Heart left ventricle (tissue), 16 donors: ENCODE measurements around the gene TBC1D32. TPM values are rescaled to one million over a fixed set of nuclear protein-coding genes. Genes with fewer than 3 reads are reported as not detected.

Source experiments
- ATAC-seq, 4 donors: fragments of 200-7000 bp; cut with Tn5 transposase; one replicate each; pipeline ENCODE4 v1.9.1; 2020 to 2022; ENCODE audit warnings: moderate library complexity in 4 of 4, mild to moderate bottlenecking in 3 of 4, moderate number of reproducible peaks in 1 of 4
- DNase-seq, 5 donors: peaks; one replicate each; pipeline ENCODE4 v3.0.0-alpha.2; 2020
- H3K27ac ChIP-seq, 12 donors: fragments of 200-600 bp; sonication (generic) in 4 of 12; one replicate each; pipeline versions ENCODE4 v1.5.0 to v1.8.0; 2016 to 2022; ENCODE audit warnings: mild to moderate bottlenecking in 2 of 12
- H3K27me3 ChIP-seq, 9 donors: fragments of 200-600 bp; sonication (generic) in 2 of 9; one replicate each; pipeline versions ENCODE4 v1.5.1 to v1.8.0; 2016 to 2022; ENCODE audit warnings: mild to moderate bottlenecking in 3 of 9
- H3K36me3 ChIP-seq, 9 donors: fragments of 200-600 bp; sonication (generic) in 2 of 9; one replicate each; pipeline versions ENCODE4 v1.5.0 to v1.8.0; 2018 to 2022; ENCODE audit warnings: mild to moderate bottlenecking in 2 of 9
- H3K4me1 ChIP-seq, 12 donors: fragments of 200-600 bp; sonication (generic) in 4 of 12; one replicate each; pipeline versions ENCODE4 v1.5.0 to v1.8.0; 2016 to 2022; ENCODE audit warnings: mild to moderate bottlenecking in 3 of 12
- H3K4me3 ChIP-seq, 12 donors: fragments of 200-600 bp; sonication (generic) in 4 of 12; one replicate each; pipeline versions ENCODE4 v1.5.0 to v1.8.0; 2017 to 2022; ENCODE audit warnings: mild to moderate bottlenecking in 9 of 12, moderate library complexity in 4 of 12
- H3K9me3 ChIP-seq, 12 donors: fragments of 200-600 bp; sonication (generic) in 4 of 12; one replicate each; pipeline versions ENCODE4 v1.5.0 to v1.8.0; 2016 to 2022; ENCODE audit warnings: mild to moderate bottlenecking in 1 of 12
- POLR2A ChIP-seq, 2 donors: fragments of 450-650 bp; IDR thresholded peaks; one replicate each; pipeline ENCODE4 v1.6.1; 2017; ENCODE audit warnings: antibody characterized with exemption in 2 of 2, mild to moderate bottlenecking in 2 of 2, moderate library complexity in 2 of 2
- WGBS, 4 donors: extraction: QIAGEN DNeasy Blood & Tissue Kit in 2 of 4; methylation state at CpG; one replicate each; pipeline versions ENCODE4 v1.1.5 to v1.1.7; 2013 to 2018; 5-methylcytosine and 5-hydroxymethylcytosine counted together
- intact Hi-C, 10 donors: fragments of 100-400 bp; cut with DNase I; formaldehyde crosslinking; loops; one replicate each; pipeline versions ENCODE4 v1.11.1 to v1.14.2; 2022
- polyA plus RNA-seq, 2 donors: library from polyadenylated mRNA; stranded (reverse); fragments of 200-250 nt; gene quantifications; one replicate each; pipeline ENCODE4 v1.2.3, GENCODE V29; 2013
- total RNA-seq, 9 donors: library from RNA; depleted of rRNA in 2 of 9; stranded (reverse); fragments of >200 nt in 2 of 9; fragmentation: NEBNext Ultra II Directional in 3 of 9; extraction: Animal tissue kit (Norgen Biotek cat#: 25700) in 3 of 9; gene quantifications; one replicate each; pipeline versions ENCODE4 v1.1.0 to v1.2.4, GENCODE V29; 2016 to 2023
- TF ChIP-seq, protein P1 (sequence below), 12 donors: fragments of 200-600 bp; sonication (generic) in 4 of 12; IDR thresholded peaks; one replicate each; pipeline versions ENCODE4 v1.5.0 to v1.8.0; 2018 to 2022; ENCODE audit warnings: antibody characterized with exemption in 12 of 12, mild to moderate bottlenecking in 5 of 12
- donor health status: ischemic (EF 13 %, LVEDD 7.1; RV severe dilation, severe dysfunction).
- donor health status: healthy with polysubstance abuse.
- donor health status: DM: no; HTN: yes; CAD: no.
- donor health status: DM: no; HTN: no; CAD: no.
- donor health status: ischemic (EF 25% LVEDD 6.9; RV normal size, moderate dysfunction).
- donor health status: ischemic (EF 25% LVEDD 5.7; RV mildly dilated, moderate dysfunction).
- donor health status: healthy.
- donor health status: DM: yes; HTN: yes; CAD: no.
- donor health status: ischemic (EF 35%, LVEDD 5.7; RV mildly dilated, moderate dysfunction).
- donor health status: nonischemic (EF 11% LVEDD 7.7; RV severe dilation, severe dysfunction).
- donor health status: DM: yes; HTN: yes; CAD: no.
- donor health status: PGD.
- donor health status: ischemic (EF 29% LVEDD 5.4; RV normal size, mild dysfunction).
- donor health status: nonischemic (EF 23%, LVEDD 6.1; RV moderate dilation, normal function).

Gene TBC1D32
- total and polyA plus RNA-seq, 11 donors, result 0.53 to 4.6 (median 2.7) TPM

DNA sequence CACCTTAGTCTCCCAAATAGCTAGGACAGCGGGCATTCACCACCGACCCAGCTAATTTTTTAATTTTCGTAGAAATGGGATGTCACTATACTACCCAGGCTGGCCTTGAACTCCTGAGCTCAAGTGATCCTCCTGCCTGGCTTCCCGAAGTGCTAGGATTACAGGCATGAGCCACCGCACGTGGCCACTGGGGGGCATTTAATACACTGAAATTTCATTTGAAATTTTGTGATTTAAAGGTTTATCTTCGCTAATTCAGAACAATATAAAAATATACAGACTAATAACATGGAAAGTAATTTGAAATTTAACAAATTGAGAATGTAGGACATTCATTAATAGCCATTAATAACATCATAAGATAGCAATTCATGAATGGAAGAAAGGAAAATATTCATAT lies 20.5 kb upstream of the TBC1D32 start:
- H3K4me3 ChIP-seq, result no peak overlapping the region
- no peak for ATAC-seq
- TF ChIP-seq POLR2A (IDR thresholded peaks at IDR 0.05), result no peak
- TF ChIP-seq, protein P1, sequence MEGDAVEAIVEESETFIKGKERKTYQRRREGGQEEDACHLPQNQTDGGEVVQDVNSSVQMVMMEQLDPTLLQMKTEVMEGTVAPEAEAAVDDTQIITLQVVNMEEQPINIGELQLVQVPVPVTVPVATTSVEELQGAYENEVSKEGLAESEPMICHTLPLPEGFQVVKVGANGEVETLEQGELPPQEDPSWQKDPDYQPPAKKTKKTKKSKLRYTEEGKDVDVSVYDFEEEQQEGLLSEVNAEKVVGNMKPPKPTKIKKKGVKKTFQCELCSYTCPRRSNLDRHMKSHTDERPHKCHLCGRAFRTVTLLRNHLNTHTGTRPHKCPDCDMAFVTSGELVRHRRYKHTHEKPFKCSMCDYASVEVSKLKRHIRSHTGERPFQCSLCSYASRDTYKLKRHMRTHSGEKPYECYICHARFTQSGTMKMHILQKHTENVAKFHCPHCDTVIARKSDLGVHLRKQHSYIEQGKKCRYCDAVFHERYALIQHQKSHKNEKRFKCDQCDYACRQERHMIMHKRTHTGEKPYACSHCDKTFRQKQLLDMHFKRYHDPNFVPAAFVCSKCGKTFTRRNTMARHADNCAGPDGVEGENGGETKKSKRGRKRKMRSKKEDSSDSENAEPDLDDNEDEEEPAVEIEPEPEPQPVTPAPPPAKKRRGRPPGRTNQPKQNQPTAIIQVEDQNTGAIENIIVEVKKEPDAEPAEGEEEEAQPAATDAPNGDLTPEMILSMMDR (IDR thresholded peaks at IDR 0.05), result peak in 3 of 12 donors; percentile 18 to 28 (median 26)
- H3K4me1 ChIP-seq, result no peaks in the 10 kb centered on the region
- DNase-seq, result no peak
- H3K27ac ChIP-seq, result no peak overlapping the region
- intact Hi-C loops, result no loop called here
- 73 to 76% (median 73%) methylated on average over 7 of the region's 7 CpGs for WGBS, 4 donors
- no peaks in the 10 kb centered on the region for H3K9me3 ChIP-seq
- no peaks in the 10 kb centered on the region for H3K36me3 ChIP-seq
- peaks cover 0 to 1% (median 0%) of the 10 kb centered on the region in 9 donors for H3K27me3 ChIP-seq

DNA sequence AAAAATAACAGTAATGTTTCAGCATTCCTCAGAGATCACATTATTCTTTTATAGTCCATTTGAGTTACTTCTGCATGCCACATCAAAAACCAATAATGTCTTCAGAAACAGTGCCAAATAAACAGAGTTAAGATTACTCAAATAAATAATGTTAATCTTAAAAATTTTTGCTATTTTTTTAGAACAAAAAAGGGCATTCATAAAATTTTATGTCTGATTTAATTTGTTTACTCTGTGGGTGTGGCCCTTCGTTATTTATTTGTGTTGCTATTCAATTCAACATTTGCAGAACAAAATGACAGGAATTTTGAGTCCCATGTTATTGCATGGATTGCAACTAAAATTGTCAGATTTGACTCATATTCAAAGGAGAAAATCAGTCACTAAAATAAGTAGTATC lies 18.7 kb upstream of the TBC1D32 start:
- H3K27me3 ChIP-seq, result peaks cover 0 to 2% (median 0%) of the 10 kb centered on the region in 9 donors
- H3K27ac ChIP-seq, result no peak overlapping the region
- no peaks in the 10 kb centered on the region for H3K36me3 ChIP-seq
- no peaks in the 10 kb centered on the region for H3K4me1 ChIP-seq
- intact Hi-C loops, result no loop called here
- ATAC-seq (no peak), DNase-seq (no peak)
- TF ChIP-seq POLR2A (IDR thresholded peaks at IDR 0.05), result no peak
- TF ChIP-seq, protein P1 (IDR thresholded peaks at IDR 0.05), result no peak
- WGBS, 4 donors, result 38 to 76% (median 69%) methylated on average over 1 of the region's 1 CpG
- H3K4me3 ChIP-seq, result no peak overlapping the region
- H3K9me3 ChIP-seq, result no peaks in the 10 kb centered on the region

DNA sequence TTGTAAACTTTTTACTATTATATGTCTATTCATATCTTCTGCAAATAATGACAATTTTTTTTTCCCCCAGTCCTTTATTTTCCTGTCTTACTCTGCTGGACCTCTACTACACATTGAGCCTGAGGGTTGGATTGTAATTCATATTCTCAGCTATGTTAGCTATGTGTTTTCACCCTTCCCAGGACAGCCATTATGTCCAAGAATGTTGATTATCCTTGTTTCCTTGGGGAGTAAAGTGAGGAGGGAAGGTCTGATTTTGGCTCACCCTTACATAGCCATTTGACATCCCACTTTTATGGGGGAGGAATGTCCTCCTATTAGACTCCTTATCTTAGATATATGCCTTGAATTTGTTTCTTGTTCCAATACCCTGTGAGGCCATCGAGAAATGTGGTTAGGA lies 17.6 kb upstream of the TBC1D32 start:
- intact Hi-C loops, result no loop called here
- no peak overlapping the region for H3K4me3 ChIP-seq
- TF ChIP-seq, protein P1 (IDR thresholded peaks at IDR 0.05), result no peak
- TF ChIP-seq POLR2A (IDR thresholded peaks at IDR 0.05), result no peak
- 51 to 61% (median 60%) methylated on average over 1 of the region's 1 CpG for WGBS, 4 donors
- no peaks in the 10 kb centered on the region for H3K4me1 ChIP-seq
- no peak for DNase-seq
- no peaks in the 10 kb centered on the region for H3K36me3 ChIP-seq
- peaks cover 0 to 2% (median 0%) of the 10 kb centered on the region in 9 donors for H3K27me3 ChIP-seq
- no peaks in the 10 kb centered on the region for H3K9me3 ChIP-seq
- H3K27ac ChIP-seq, result no peak overlapping the region
- ATAC-seq, result no peak

DNA sequence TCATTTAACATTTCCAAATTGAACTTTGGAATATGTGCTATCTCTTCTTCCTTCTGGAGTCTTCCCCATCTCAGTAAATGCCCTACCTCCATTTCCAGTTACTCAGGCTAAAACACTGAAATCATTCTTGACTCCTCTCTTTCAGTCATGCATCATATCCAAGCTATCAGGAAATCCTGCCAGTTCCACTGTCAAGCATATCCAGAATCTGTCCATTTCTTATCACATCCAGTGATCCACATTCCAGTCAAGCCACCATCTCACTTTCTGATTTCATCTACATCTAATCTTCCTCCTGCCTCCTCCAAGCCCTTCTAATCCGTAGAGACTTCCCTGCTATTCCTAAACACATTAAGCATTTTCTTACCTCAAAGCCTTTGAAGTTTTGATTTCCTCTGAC lies 15.3 kb upstream of the TBC1D32 start:
- intact Hi-C loops, result no loop called here
- no peak overlapping the region for H3K27ac ChIP-seq
- H3K4me1 ChIP-seq, result no peaks in the 10 kb centered on the region
- no peak for DNase-seq
- WGBS, 4 donors, result 35 to 52% (median 41%) methylated on average over 1 of the region's 1 CpG
- H3K36me3 ChIP-seq, result no peaks in the 10 kb centered on the region
- H3K27me3 ChIP-seq, result peaks cover 0 to 7% (median 0%) of the 10 kb centered on the region in 9 donors
- ATAC-seq, result no peak
- TF ChIP-seq, protein P1 (IDR thresholded peaks at IDR 0.05), result no peak
- no peak for TF ChIP-seq POLR2A (IDR thresholded peaks at IDR 0.05)
- H3K9me3 ChIP-seq, result no peaks in the 10 kb centered on the region
- no peak overlapping the region for H3K4me3 ChIP-seq
